Measurements from ENCODE around the gene CARS1.

The CARS1 gene

GRCh38 chr11:3040881-3041280, 16.3 kb downstream of the CARS1 start:
- DNase-seq (ENCODE audit: low read depth in 3 of 3) = no peak

- no peak for DNase-seq (ENCODE audit: low read depth in 3 of 3)
These were observed 19.3 kb downstream of the CARS1 start for GRCh38 chr11:3037945-3038271.

GRCh38 chr11:3037040-3037944, 19.9 kb downstream of the CARS1 start:
- DNase-seq (ENCODE audit: low read depth in 3 of 3) = no peak

DNA sequence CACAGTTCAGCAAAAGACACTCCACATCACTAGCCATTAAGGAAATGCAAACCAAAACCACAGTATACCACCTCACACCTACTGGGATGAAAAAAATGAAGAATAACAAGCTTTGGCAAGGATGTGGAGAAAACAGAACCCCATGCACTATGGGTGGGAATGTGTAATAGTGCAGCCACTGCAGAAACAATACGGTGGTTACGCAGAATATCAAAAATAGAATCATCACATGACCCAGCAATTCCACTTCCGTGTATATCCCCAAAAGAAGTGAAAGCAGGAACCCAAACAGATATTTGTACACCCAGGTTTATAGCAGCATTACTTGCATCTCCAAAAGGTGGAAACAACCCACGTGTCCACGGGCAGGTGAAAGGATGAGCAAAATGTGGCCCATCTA, 20.8 kb downstream of the CARS1 start:
- no peak for DNase-seq (ENCODE audit: low read depth in 3 of 3)

- no peak for DNase-seq (ENCODE audit: low read depth in 3 of 3)
These were observed 21.9 kb downstream of the CARS1 start for GRCh38 chr11:3035333-3035732.

- DNase-seq (ENCODE audit: low read depth in 3 of 3) = no peak
These were observed 26.7 kb downstream of the CARS1 start for GRCh38 chr11:3030289-3031070.

DNA sequence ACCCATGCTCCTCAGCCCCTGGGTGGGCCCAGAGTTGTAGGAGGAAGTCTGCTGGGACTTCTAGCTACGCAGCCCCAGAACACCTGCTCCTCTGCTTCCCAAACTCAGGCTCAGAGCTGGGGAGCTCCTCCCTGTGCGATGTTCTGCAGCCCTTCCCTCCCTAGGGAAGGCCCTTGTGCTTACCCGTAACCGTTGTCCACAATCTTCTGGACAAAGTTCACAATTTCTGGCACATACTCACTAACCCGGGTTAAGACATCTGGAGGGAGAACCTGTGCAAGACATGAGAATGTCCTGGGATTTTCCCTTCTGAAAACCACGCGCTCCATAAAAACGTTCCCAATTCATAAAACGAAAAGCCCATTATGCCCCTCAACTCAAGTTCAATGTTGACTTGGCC, 28.4 kb downstream of the CARS1 start:
- DNase-seq (ENCODE audit: low read depth in 3 of 3) = no peak

GRCh38 chr11:3026803-3027202, 30.4 kb downstream of the CARS1 start:
- no peak for DNase-seq (ENCODE audit: low read depth in 3 of 3)

DNA sequence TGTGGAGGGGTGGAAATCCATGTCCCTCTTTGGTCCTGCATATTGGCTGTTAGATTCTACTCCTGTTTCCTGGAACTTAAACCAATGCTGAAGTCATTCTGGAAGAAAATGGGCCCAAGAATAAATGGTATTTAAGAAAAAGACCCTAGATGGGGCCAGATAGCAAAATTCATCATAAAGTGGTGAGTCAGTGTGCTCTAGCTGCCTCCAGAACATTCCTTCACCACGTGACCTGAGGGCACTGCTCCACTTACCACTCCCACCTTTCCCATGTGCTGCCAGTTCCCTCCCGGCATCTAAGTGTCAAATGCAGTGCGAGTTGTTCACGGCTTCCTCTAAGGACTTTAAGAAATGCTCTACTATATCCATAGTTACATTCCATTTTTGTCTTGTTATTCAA, 34.2 kb downstream of the CARS1 start:
- DNase-seq (ENCODE audit: low read depth in 3 of 3) = no peak

- DNase-seq (ENCODE audit: low read depth in 3 of 3) = no peak
These were observed 34.8 kb downstream of the CARS1 start for GRCh38 chr11:3022300-3022967.

DNA sequence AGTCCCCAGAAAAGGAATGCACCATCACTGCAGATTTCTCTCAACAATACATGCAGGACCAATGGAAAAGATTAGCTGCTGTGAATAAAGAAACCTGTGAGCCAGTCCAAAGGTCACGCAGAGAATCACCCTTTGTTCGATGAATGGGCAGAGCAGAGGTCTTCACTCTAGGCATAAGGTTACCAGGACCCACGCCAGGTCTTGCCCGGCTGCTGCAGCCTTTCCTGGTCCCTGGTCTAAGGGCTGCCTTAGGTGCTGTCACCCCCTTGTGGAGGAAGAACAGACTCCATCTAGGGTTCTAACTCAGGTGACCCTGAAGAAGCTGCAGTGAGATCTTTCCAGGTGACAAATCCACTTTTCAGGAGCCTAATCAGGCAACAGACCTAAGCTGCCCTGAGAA, 36.1 kb downstream of the CARS1 start:
- DNase-seq (ENCODE audit: low read depth in 3 of 3) = no peak

DNA sequence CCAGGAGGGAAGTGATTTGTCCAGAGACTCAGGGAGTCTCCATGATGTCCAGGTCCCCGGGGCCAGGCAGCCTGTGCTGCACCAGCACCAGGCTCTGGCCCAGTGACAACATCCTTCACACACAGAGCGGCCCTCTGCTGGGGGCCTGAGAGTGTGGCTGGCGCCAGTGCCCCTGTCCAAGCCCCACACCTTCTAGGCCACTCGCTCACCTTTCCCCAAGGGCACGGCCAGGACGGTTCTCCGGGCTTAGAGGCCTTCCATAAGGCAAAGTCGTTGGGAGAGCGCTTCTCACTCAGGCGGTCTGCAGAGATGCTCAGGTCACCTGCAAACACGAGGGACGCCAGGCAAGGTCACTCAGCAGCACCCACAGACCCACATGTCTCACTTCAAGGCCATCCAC, 37.2 kb downstream of the CARS1 start:
- DNase-seq (ENCODE audit: low read depth in 3 of 3) = no peak

GRCh38 chr11:3018596-3018995, 38.6 kb downstream of the CARS1 start:
- no peak for DNase-seq (ENCODE audit: low read depth in 3 of 3)

- no peak for DNase-seq (ENCODE audit: low read depth in 3 of 3)
These were observed 40.4 kb downstream of the CARS1 start for GRCh38 chr11:3016861-3017260.

GRCh38 chr11:3015796-3016195, 41.4 kb downstream of the CARS1 start:
- no peak for DNase-seq (ENCODE audit: low read depth in 3 of 3)

- DNase-seq (ENCODE audit: low read depth in 3 of 3) = no peak
These were observed 42.3 kb downstream of the CARS1 start for GRCh38 chr11:3014943-3015342.

- peak in 1 of 3 experiments; percentile 44 for DNase-seq (ENCODE audit: low read depth in 3 of 3)
These were observed 42.9 kb downstream of the CARS1 start for GRCh38 chr11:3014057-3014938.

DNA sequence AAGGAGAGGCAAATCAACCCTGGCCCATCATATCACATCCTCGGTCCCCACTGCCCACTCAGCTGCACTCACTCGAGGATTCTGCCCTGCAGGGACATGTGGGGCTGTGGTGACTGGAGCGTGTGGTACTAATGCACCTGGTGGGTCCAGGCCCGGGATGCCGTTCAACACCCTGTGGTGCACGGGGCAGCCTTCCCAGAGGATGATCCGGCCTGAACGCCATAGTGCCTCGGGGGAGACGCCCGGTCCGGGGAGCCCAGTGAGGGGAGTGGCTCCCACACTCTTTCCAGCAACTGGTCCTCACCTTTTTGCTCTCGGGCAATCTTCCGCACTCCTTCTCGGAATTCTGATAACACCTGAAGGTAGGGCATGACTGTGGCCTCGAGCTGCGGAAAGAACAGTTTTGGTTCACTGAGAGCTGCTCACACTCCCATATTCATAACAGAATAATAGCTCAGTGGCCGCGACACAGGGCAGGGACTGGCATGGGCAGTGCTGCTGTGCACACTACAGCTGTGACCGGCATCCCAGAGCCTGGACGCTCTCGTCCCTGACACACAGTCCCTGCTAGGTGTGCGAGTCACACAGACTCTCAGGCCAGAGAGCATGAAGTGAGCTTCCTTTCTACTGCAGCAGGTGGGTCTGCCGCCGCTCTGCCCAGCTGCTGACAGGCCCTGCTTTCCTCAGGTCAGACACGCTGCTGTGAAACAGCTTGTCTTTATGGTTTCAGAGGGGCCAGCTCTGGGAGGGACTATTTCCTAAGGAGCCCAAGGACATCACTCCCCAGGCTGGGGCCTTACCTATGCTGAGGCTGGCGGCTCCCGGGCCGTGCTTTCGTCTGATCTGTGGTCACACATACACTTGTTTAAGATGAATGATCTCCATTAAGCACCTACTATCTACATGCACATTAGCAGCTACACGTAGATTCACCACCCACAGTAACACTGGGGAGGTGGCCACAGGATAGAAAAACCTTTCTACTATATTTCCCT, 45.0 kb downstream of the CARS1 start:
- DNase-seq (ENCODE audit: low read depth in 3 of 3) = no peak

DNA sequence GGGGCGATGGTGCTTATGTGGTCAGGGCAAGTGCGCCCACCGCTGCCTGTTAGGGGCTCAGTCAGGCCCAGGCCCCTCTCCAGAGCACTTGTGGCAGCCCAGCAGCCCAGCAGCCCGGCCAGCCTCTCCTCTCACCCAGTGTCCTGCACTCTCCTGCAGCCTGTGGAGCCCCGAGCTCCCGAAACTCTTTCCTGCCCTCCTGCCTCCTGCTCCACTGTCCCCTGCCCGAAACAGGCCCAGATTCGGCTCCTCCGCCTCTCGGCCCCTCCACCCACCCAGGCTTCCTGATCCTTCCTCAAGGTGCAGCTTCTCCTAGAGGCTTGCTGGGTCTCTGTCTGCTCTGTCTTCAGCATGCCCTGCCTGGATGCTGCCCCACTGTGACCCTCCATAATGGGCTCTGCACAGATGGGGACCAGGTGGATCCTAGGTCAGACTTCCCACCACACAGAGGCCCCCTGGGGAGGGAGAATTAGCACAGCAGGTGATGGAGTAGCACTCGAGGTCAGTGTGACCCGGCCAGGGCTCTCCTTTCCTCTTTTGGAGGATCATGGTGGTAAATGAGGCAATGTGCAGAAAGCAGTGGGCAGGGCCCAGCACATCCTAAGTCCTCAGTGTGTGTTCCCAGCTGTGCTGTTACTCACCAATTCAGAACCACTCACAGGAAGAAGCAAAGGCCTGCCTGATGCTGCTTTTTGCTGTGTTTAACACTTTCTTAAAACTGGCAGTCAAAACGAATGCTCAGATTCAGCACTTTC, 46.5 kb downstream of the CARS1 start:
- no peak for DNase-seq (ENCODE audit: low read depth in 3 of 3)

DNA sequence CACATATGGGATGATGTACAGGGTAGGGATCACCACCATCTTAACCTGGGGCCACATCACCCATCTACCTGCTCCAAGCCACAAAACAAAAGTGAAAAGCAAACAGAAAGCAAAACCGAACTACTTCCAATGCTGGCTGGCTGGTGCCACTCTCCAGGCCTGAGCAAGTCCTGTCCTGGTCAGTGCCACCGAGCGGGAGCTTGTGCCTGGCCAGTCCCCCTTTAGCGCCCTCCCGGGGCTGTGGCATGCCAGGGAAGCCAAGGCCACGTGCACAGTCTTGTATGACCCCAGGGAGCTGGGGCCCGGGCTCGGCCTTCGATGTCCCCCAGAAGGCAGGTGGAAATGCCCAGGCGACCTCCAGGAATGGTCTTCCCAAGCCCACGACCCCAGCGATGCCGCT, 47.2 kb downstream of the CARS1 start:
- DNase-seq (ENCODE audit: low read depth in 3 of 3) = no peak

All from stimulated activated CD4-positive, alpha-beta T cell treated with anti-CD3 and anti-CD28 coated beads, TNF-alpha, amount 100 ng/mL, for 4 hours (primary cell).